ENCODE measurements around the gene SLC26A11. TPM values are rescaled to one million over a fixed set of nuclear protein-coding genes. Genes with fewer than 3 reads are reported as not detected.
A peak's percentile ranks its signal among the peaks of the same experiment; 100 is the strongest.
"Not testable (repeated sequence)": the region's sequence is repeated elsewhere in the genome, so short reads cannot be mapped to it uniquely, and the experiment has no call there.

The SLC26A11 gene
- total and polyA plus RNA-seq, 2 experiments from 2014 or later: 11.4 to 13.9 TPM

DNA sequence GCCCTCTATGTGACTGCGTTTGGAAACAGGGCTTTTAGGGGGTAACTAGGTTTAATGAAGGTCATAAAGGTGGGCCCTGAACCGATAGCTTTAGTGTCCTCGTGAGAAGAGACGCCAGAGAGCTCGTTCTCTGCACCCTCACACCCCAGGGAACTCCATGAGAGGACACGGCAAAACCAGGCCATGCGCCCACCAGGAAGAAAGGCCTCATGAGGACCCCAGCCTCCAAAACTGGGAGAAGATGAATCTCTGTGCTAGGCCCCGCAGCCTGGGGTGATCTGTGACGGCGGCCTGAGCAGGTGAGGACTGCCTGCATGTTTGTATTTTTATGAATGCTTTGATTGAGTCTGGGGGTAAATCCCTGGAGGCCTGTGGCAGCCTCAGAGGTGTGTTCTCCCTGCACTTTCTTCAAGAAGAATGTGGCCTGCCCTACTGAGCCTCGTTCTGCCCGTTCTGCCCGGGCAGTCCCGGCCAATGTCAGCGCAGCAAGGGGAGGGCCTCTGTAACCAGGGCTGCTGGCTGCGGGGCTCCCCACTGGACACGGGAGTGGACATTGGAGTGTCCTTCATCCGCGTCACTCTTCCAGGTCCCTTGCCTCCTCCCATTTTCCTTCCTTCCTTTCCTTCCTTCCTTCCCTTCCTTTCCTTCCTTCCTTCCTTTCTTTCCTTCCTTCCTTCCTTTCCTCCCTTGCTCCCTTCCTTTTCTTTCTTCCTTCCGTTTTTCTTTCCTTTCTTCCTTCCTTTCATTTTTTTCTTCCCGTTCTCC lies 33.6 kb downstream of the SLC26A11 start:
- Histone ChIP-seq H4K20me1 (ENCODE audit: insufficient read depth) (no peaks in the 10 kb centered on the region), H3K4me1 (ENCODE audit: insufficient read depth) (peaks cover 17% of the 10 kb centered on the region), H3K9ac (peak overlapping the region; percentile 56; the same call in 1 of the 2 replicates), H3K9me2 (ENCODE audit: insufficient read depth) (no peaks in the 10 kb centered on the region), H3F3A (ENCODE audit: insufficient read depth) (peaks cover 20% of the 10 kb centered on the region), H3K36me3 (ENCODE audit: low read depth) (no peaks in the 10 kb centered on the region), H3K27me3 (replicated peaks; ENCODE audit: insufficient read depth) (no peaks in the 10 kb centered on the region), H3K79me2 (ENCODE audit: insufficient read depth) (no peaks in the 10 kb centered on the region), H3K9me3 (ENCODE audit: low read depth) (no peaks in the 10 kb centered on the region), H3K27ac (peak overlapping the region; percentile 91), H3K4me3 (no peak overlapping the region), H2AFZ (no peak overlapping the region), H3K4me2 (ENCODE audit: unreplicated experiment) (peak overlapping the region; percentile 67)
- DNase-seq: no peak
- 98 to 99% methylated on average over 21 of the region's 21 CpGs for WGBS, 2 experiments (ENCODE audit: low coverage in 1 of 2, low lambda C conversion rate in 2 of 2, missing lambda C conversion rate in 2 of 2)
- in situ Hi-C loops (cut with MboI): no loop called here
- TF ChIP-seq EZH2phosphoT487 (IDR thresholded peaks at IDR 0.05; ENCODE audit: insufficient read depth, low read depth): no peak
- TF ChIP-seq EZH2 (IDR thresholded peaks at IDR 0.05; ENCODE audit: insufficient read depth, poor library complexity, severe bottlenecking): no peak

DNA sequence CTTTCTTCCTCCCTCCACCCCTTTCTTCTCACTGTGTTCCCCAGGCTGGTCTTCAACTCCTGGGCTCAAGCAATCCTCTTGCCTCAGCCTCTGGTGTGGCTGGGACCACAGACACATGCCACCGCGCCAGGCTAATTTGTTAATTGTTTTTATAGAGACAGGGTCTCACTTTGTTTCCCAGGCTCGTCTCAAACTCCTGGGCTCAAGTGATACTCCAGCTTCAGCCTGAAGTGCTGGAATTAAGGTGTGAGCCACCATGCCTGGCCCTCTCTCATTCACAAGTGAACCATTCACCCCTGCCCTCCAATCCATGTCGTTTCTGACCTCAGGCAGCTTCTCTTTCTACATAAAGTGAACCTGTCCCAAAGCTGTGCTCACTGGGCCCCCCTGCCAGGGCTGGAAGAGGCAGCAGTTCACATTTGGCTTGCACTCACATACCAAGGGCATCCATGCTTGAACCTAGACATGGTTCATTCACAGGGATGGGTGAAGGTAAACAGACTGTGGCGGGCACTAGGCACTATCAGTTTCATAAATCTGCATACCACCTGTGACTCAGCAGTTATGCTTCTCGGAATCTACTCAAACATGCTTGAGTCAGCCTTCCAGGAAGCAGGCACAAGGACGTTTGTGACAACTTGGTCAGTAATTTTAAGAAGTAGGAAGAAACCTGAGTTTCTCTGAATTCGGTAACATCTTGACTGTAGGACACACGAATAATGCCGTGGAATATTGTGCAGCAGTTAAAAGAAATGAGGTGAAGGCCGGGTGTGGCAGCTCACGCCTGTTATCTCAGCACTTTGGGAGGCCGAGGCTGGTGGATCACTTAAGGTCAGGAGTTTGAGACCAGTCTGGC lies 34.4 kb downstream of the SLC26A11 start:
- Histone ChIP-seq H3K4me1 (ENCODE audit: insufficient read depth) (peaks cover 17% of the 10 kb centered on the region), H3K4me2 (ENCODE audit: unreplicated experiment) (peak overlapping the region; percentile 67), H3K4me3 (peak overlapping the region; percentile 20), H3F3A (ENCODE audit: insufficient read depth) (peaks cover 28% of the 10 kb centered on the region), H3K27me3 (replicated peaks; ENCODE audit: insufficient read depth) (no peaks in the 10 kb centered on the region), H3K9me3 (ENCODE audit: low read depth) (no peaks in the 10 kb centered on the region), H3K36me3 (ENCODE audit: low read depth) (no peaks in the 10 kb centered on the region), H3K9ac (peak overlapping the region; percentile 56), H3K9me2 (ENCODE audit: insufficient read depth) (no peaks in the 10 kb centered on the region), H3K27ac (peak overlapping the region; percentile 91), H2AFZ (peak overlapping the region; percentile 34; the same call in 1 of the 2 replicates), H4K20me1 (ENCODE audit: insufficient read depth) (no peaks in the 10 kb centered on the region), H3K79me2 (ENCODE audit: insufficient read depth) (no peaks in the 10 kb centered on the region)
- WGBS, 2 experiments (ENCODE audit: low coverage in 1 of 2, low lambda C conversion rate in 2 of 2, missing lambda C conversion rate in 2 of 2): 50 to 55% methylated on average over 13 of the region's 13 CpGs
- TF ChIP-seq EZH2 (IDR thresholded peaks at IDR 0.05; ENCODE audit: insufficient read depth, poor library complexity, severe bottlenecking) (no peak), EZH2phosphoT487 (IDR thresholded peaks at IDR 0.05; ENCODE audit: insufficient read depth, low read depth) (0 out of 2 replicates have a peak, but pooled peaks have one; percentile 28)
- peak; percentile 95 for DNase-seq
- in situ Hi-C loops (cut with MboI): no loop called here

DNA sequence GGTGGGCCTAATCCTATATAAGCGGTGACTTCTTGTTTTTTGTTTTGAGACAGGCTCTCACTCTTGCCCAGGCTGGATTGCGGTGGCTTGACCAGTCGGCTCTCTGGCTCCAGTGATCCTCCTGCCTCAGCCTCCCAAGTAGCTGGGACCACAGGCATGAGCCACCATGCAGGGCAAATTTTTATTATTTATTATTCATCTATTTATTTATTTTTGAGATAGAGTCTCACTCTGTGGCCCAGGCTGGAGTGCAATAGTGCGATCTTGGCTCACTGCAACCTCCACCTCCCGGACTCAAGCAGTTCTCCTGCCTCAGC lies 35.8 kb downstream of the SLC26A11 start:
- H3K9me2 ChIP-seq (ENCODE audit: insufficient read depth): no peaks in the 10 kb centered on the region
- no peak for TF ChIP-seq EZH2 (IDR thresholded peaks at IDR 0.05; ENCODE audit: insufficient read depth, poor library complexity, severe bottlenecking)
- no peak for TF ChIP-seq EZH2phosphoT487 (IDR thresholded peaks at IDR 0.05; ENCODE audit: insufficient read depth, low read depth)
- H2AFZ ChIP-seq: no peak overlapping the region
- H3K27ac ChIP-seq: peak overlapping the region; percentile 91
- DNase-seq: no peak
- H3K27me3 ChIP-seq (replicated peaks; ENCODE audit: insufficient read depth): no peaks in the 10 kb centered on the region
- H3K36me3 ChIP-seq (ENCODE audit: low read depth): no peaks in the 10 kb centered on the region
- in situ Hi-C loops (cut with MboI): no loop called here
- peaks cover 31% of the 10 kb centered on the region for H3F3A ChIP-seq (ENCODE audit: insufficient read depth)
- no peak overlapping the region for H3K9ac ChIP-seq
- peaks cover 17% of the 10 kb centered on the region for H3K4me1 ChIP-seq (ENCODE audit: insufficient read depth)
- no peak overlapping the region for H3K4me3 ChIP-seq
- H3K9me3 ChIP-seq (ENCODE audit: low read depth): no peaks in the 10 kb centered on the region
- WGBS, 2 experiments (ENCODE audit: low coverage in 1 of 2, low lambda C conversion rate in 2 of 2, missing lambda C conversion rate in 2 of 2): 96 to 98% methylated on average over 5 of the region's 5 CpGs
- no peaks in the 10 kb centered on the region for H3K79me2 ChIP-seq (ENCODE audit: insufficient read depth)
- no peaks in the 10 kb centered on the region for H4K20me1 ChIP-seq (ENCODE audit: insufficient read depth)
- no peak overlapping the region for H3K4me2 ChIP-seq (ENCODE audit: unreplicated experiment)

DNA sequence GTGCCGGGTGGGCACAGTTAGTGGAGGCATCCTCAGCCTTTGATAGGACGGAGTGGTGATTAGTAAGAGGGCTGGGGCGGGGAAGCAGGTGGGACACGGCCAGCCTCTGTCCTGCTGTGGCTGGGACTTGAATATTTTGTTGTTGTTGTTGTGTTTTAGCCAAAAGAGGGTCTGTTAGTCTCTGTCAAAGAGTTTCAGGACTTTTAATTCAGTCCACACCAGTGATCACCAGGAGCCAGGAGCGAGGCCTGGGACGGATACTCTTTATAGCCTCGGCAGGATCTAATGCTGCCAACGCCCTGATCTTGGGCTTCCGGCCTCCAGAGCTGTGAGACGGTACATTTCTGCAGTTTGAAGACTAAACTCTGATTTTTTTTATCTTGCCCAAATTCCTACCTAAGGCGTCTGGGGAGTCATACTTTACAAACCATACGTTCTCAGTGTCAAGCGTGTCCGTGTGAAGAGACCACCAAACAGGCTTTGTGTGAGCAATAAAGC lies 37.5 kb downstream of the SLC26A11 start:
- Histone ChIP-seq H3K4me3 (no peak overlapping the region), H3K9ac (no peak overlapping the region), H3F3A (ENCODE audit: insufficient read depth) (peaks cover 35% of the 10 kb centered on the region), H2AFZ (no peak overlapping the region), H3K27me3 (replicated peaks; ENCODE audit: insufficient read depth) (no peaks in the 10 kb centered on the region), H3K36me3 (ENCODE audit: low read depth) (no peaks in the 10 kb centered on the region), H4K20me1 (ENCODE audit: insufficient read depth) (no peaks in the 10 kb centered on the region), H3K27ac (no peak overlapping the region), H3K9me3 (ENCODE audit: low read depth) (no peaks in the 10 kb centered on the region), H3K9me2 (ENCODE audit: insufficient read depth) (no peaks in the 10 kb centered on the region), H3K4me2 (ENCODE audit: unreplicated experiment) (no peak overlapping the region), H3K4me1 (ENCODE audit: insufficient read depth) (peaks cover 25% of the 10 kb centered on the region), H3K79me2 (ENCODE audit: insufficient read depth) (peaks cover 12% of the 10 kb centered on the region)
- 75 to 80% methylated on average over 14 of the region's 14 CpGs for WGBS, 2 experiments (ENCODE audit: low coverage in 1 of 2, low lambda C conversion rate in 2 of 2, missing lambda C conversion rate in 2 of 2)
- in situ Hi-C loops (cut with MboI): no loop called here
- DNase-seq: no peak
- TF ChIP-seq EZH2phosphoT487 (IDR thresholded peaks at IDR 0.05; ENCODE audit: insufficient read depth, low read depth) (no peak), EZH2 (IDR thresholded peaks at IDR 0.05; ENCODE audit: insufficient read depth, poor library complexity, severe bottlenecking) (no peak)

DNA sequence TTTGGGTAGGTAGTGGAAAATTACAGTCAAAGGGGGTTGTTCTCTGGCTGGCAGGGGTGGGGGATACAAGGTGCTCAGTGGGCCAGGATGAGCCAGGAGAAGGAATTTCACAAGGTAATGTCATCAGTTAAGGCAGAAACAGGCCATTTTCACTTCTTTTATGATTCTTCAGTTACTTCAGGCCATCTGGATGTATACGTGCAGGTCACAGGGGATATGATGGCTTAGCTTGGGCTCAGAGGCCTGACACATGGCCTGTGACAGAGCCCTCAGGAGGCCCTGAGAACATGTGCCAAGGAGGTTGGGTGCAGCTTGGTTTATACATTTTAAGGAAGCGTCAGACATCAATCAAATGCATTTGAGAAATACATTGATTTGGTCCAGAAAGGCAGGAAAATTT lies 38.1 kb downstream of the SLC26A11 start:
- peaks cover 35% of the 10 kb centered on the region for H3F3A ChIP-seq (ENCODE audit: insufficient read depth)
- H3K79me2 ChIP-seq (ENCODE audit: insufficient read depth): peaks cover 15% of the 10 kb centered on the region
- H2AFZ ChIP-seq; H3K9me3 ChIP-seq (ENCODE audit: low read depth); in situ Hi-C loops (cut with MboI); DNase-seq; H3K9me2 ChIP-seq (ENCODE audit: insufficient read depth); H3K4me2 ChIP-seq (ENCODE audit: unreplicated experiment); H4K20me1 ChIP-seq (ENCODE audit: insufficient read depth); H3K9ac ChIP-seq; H3K36me3 ChIP-seq (ENCODE audit: low read depth); H3K4me3 ChIP-seq; H3K27me3 ChIP-seq (replicated peaks; ENCODE audit: insufficient read depth); H3K27ac ChIP-seq: not testable (repeated sequence)
- H3K4me1 ChIP-seq (ENCODE audit: insufficient read depth): peaks cover 25% of the 10 kb centered on the region
- 81% methylated on average over 2 of the region's 2 CpGs for WGBS, 2 experiments (ENCODE audit: low coverage in 1 of 2, low lambda C conversion rate in 2 of 2, missing lambda C conversion rate in 2 of 2)
